NCI-H146 (cell line): ENCODE measurements around the gene ORC6.

Experiments used
- DNase-seq: peaks from one replicate; lab custom pipeline; 2025; lab: John Stamatoyannopoulos, UW

ORC6 gene

GRCh38 chr16:46731691-46732555 lies 42.5 kb downstream of the ORC6 start:
- DNase-seq: no peak

GRCh38 chr16:46732561-46732960 lies 43.1 kb downstream of the ORC6 start:
- no peak for DNase-seq

GRCh38 chr16:46733319-46733830 lies 43.9 kb downstream of the ORC6 start:
- no peak for DNase-seq

GRCh38 chr16:46736695-46737094 lies 47.2 kb downstream of the ORC6 start:
- no peak for DNase-seq

GRCh38 chr16:46737621-46738214 lies 48.3 kb downstream of the ORC6 start:
- no peak for DNase-seq

GRCh38 chr16:46739934-46740333 lies 50.5 kb downstream of the ORC6 start:
- no peak for DNase-seq

GRCh38 chr16:46743232-46743719 lies 53.8 kb downstream of the ORC6 start:
- DNase-seq: no peak

GRCh38 chr16:46745617-46746016 lies 56.2 kb downstream of the ORC6 start:
- DNase-seq: peak; percentile 8

GRCh38 chr16:46746821-46747776 lies 57.6 kb downstream of the ORC6 start:
- DNase-seq: no peak
